ENCODE measurements around the gene FLNC. TPM values are rescaled to one million over a fixed set of nuclear protein-coding genes. Genes with fewer than 3 reads are reported as not detected.

FLNC gene
- total and polyA plus RNA-seq, 9 of the 15 experiments (the other 6 are each of a cell fraction or from before 2014, with no cell fraction given): 0.90 to 155 (median 28.8) TPM

GRCh38 chr7:128831178-128831993 lies 1.2 kb downstream of the FLNC start (continued):
- peak; percentile 49; the same call in 1 of the 2 replicates for TF ChIP-seq ZBTB40 (IDR thresholded peaks at IDR 0.05)
- no peak for TF ChIP-seq ZBTB40 (CRISPR knock-in tag; IDR thresholded peaks at IDR 0.05)
- TF ChIP-seq TSHZ1 (CRISPR knock-in tag; IDR thresholded peaks at IDR 0.05): 0 out of 2 replicates have a peak, but pooled peaks have one; percentile 53
- peak; percentile 85 for TF ChIP-seq MAX (CRISPR knock-in tag; IDR thresholded peaks at IDR 0.05)
- TF ChIP-seq KDM1A (IDR thresholded peaks at IDR 0.05): peak; percentile 79 to 85
- TF ChIP-seq ETS1 (conservative IDR thresholded peaks at IDR 0.05; ENCODE audit: control insufficient read depth, low read depth, low read length): peak; percentile 51
- TF ChIP-seq CREB3 (tag; conservative IDR thresholded peaks at IDR 0.05; ENCODE audit: low read depth): 0 out of 2 replicates have a peak, but pooled peaks have one; percentile 20
